ENCODE measurements around the gene STK4.

The STK4 gene

DNA sequence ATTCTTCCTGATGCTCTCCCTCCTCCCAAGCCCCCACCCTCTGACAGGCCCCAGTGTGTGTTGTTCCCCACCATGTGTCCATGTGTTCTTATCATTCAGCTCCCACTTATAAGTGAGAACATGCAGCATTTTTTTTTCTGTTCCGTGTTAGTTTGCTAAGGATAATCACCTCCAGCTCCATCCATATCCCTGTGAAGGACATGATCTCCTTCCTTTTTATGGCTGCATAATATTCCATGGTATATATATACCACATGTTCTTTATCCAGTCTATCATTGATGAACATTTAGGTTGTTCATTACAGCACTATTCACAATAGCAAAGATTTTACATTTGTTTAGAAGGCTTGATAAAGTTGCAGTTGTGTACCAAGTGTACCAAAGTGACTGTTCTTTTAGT lies 76.7 kb downstream of the STK4 start:
- no peak overlapping the region for H3K4me3 ChIP-seq (ENCODE audit: low read depth, low read length)
- TF ChIP-seq POLR2A (IDR thresholded peaks at IDR 0.05; ENCODE audit: extremely low read depth, insufficient read length), result no peak
- TF ChIP-seq, protein P1, sequence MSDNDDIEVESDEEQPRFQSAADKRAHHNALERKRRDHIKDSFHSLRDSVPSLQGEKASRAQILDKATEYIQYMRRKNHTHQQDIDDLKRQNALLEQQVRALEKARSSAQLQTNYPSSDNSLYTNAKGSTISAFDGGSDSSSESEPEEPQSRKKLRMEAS (IDR thresholded peaks at IDR 0.05; ENCODE audit: low read depth, low read length), result no peak
- TF ChIP-seq, protein P2, sequence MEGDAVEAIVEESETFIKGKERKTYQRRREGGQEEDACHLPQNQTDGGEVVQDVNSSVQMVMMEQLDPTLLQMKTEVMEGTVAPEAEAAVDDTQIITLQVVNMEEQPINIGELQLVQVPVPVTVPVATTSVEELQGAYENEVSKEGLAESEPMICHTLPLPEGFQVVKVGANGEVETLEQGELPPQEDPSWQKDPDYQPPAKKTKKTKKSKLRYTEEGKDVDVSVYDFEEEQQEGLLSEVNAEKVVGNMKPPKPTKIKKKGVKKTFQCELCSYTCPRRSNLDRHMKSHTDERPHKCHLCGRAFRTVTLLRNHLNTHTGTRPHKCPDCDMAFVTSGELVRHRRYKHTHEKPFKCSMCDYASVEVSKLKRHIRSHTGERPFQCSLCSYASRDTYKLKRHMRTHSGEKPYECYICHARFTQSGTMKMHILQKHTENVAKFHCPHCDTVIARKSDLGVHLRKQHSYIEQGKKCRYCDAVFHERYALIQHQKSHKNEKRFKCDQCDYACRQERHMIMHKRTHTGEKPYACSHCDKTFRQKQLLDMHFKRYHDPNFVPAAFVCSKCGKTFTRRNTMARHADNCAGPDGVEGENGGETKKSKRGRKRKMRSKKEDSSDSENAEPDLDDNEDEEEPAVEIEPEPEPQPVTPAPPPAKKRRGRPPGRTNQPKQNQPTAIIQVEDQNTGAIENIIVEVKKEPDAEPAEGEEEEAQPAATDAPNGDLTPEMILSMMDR (IDR thresholded peaks at IDR 0.05; ENCODE audit: low read depth, low read length), result no peak
- TF ChIP-seq MYC (IDR thresholded peaks at IDR 0.05; ENCODE audit: low read depth, low read length), result no peak
- DNase-seq (ENCODE audit: low read depth), result no peak

GRCh38 chr20:45044084-45044573 lies 77.8 kb downstream of the STK4 start:
- DNase-seq (ENCODE audit: low read depth), result peak; percentile 84
- TF ChIP-seq, protein P2 (IDR thresholded peaks at IDR 0.05; ENCODE audit: low read depth, low read length), result peak; percentile 77
- no peak for TF ChIP-seq POLR2A (IDR thresholded peaks at IDR 0.05; ENCODE audit: extremely low read depth, insufficient read length)
- H3K4me3 ChIP-seq (ENCODE audit: low read depth, low read length), result no peak overlapping the region

DNA sequence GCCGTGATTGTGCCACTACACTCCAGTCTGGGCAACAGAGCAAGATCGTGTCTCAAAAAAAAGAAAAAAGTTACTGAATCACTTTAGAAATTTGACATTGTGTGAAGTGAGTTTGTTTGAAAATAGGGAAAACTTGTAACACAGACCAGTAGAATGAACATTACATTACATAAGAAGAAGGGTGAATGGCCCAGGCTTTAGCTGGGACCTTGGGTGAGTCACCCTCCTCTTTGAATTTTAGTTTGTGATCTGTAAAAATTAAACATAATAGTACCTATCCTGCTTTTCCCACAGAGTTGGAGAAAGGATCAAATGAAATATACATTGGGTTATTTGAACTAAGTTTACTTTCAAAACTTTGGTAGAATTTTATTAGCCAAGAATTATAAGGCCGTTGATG lies 78.3 kb downstream of the STK4 start:
- TF ChIP-seq, protein P1 (IDR thresholded peaks at IDR 0.05; ENCODE audit: low read depth, low read length), result no peak
- TF ChIP-seq, protein P2 (IDR thresholded peaks at IDR 0.05; ENCODE audit: low read depth, low read length), result no peak
- TF ChIP-seq POLR2A (IDR thresholded peaks at IDR 0.05; ENCODE audit: extremely low read depth, insufficient read length) (no peak), MYC (IDR thresholded peaks at IDR 0.05; ENCODE audit: low read depth, low read length) (no peak)
- H3K4me3 ChIP-seq (ENCODE audit: low read depth, low read length), result no peak overlapping the region
- DNase-seq (ENCODE audit: low read depth), result no peak

GRCh38 chr20:45047581-45048119 lies 81.3 kb downstream of the STK4 start:
- no peak overlapping the region for H3K4me3 ChIP-seq (ENCODE audit: low read depth, low read length)
- TF ChIP-seq POLR2A (IDR thresholded peaks at IDR 0.05; ENCODE audit: extremely low read depth, insufficient read length), result no peak
- TF ChIP-seq, protein P1 (IDR thresholded peaks at IDR 0.05; ENCODE audit: low read depth, low read length), result no peak
- TF ChIP-seq, protein P2 (IDR thresholded peaks at IDR 0.05; ENCODE audit: low read depth, low read length), result no peak
- no peak for TF ChIP-seq MYC (IDR thresholded peaks at IDR 0.05; ENCODE audit: low read depth, low read length)
- no peak for DNase-seq (ENCODE audit: low read depth)

DNA sequence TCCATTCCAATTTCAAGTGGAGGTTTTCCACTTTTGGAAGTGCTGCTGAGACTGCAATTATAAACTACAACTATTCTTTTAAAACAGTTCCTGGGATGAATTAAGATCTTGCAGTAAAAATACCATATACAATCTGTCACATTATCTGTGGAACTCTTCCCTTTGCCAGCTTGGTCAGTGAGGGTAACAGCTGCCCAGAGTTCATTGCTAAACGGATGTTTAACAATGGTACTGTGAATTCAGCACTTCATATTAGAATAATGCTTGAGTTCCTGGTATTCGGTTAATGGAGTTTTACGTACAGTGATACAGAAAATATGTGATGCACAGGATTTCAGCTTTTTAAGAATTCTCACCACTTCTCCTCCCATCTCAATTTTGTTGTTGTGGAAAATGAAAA lies 83.1 kb downstream of the STK4 start:
- H3K4me3 ChIP-seq (ENCODE audit: low read depth, low read length), result no peak overlapping the region
- no peak for TF ChIP-seq POLR2A (IDR thresholded peaks at IDR 0.05; ENCODE audit: extremely low read depth, insufficient read length)
- TF ChIP-seq, protein P2 (IDR thresholded peaks at IDR 0.05; ENCODE audit: low read depth, low read length), result no peak
- DNase-seq (ENCODE audit: low read depth), result no peak

GRCh38 chr20:45049904-45050471 lies 83.7 kb downstream of the STK4 start:
- TF ChIP-seq, protein P1 (IDR thresholded peaks at IDR 0.05; ENCODE audit: low read depth, low read length), result 0 out of 2 replicates have a peak, but pooled peaks have one; percentile 9
- no peak for TF ChIP-seq MYC (IDR thresholded peaks at IDR 0.05; ENCODE audit: low read depth, low read length)
- H3K4me3 ChIP-seq (ENCODE audit: low read depth, low read length), result no peak overlapping the region
- peak; percentile 67 for DNase-seq (ENCODE audit: low read depth)

Data from NB4 (cell line).